HCT116 (cell line): Measurements from ENCODE around the gene RASGRF2. TPM values are rescaled to one million over a fixed set of nuclear protein-coding genes. Genes with fewer than 3 reads are reported as not detected.

Experiments used
- ATAC-seq: fragments of 200-7000 bp; cut with Tn5 transposase; 2 replicates; pipeline ENCODE4 v1.9.1; 2020; ENCODE audit warnings: mild to moderate bottlenecking, moderate library complexity
- BruUV-seq: library from RNA; stranded (reverse); fragments of 400-500 nt; replicated peaks from 2 replicates; lab custom pipeline; 2021; lab: Mats Ljungman, UMichigan
- CTCF ChIA-PET: fragments of 300-600 bp; sonication (Branson Sonifier 250); formaldehyde crosslinking; loops from one replicate; lab custom pipeline; 2021; ENCODE audit warnings: antibody characterized with exemption; lab: Charles Lee
- POLR2A ChIA-PET: fragments of 300-600, 350-600 bp; sonication (Branson Sonifier 250); formaldehyde crosslinking; loops from one replicate; lab custom pipeline; 2021; ENCODE audit warnings: antibody characterized with exemption; lab: Charles Lee
- RAD21 ChIA-PET, 2 experiments: fragments of 300-600 bp; sonication (Branson Sonifier 250); formaldehyde crosslinking; loops; one replicate each; lab custom pipeline; 2023; ENCODE audit warnings: low total read pairs in 2 of 2; ENCODE audit not compliant: uncharacterized antibody in 2 of 2, unreplicated experiment in 2 of 2, low non-redundant PET in 1 of 2; lab: Charles Lee
- DNase-seq: peaks from one replicate; pipeline ENCODE4 v3.0.0-alpha.2; 2010; ENCODE audit warnings: low read depth, low spot score
- H2AFZ ChIP-seq: fragments of 200-600 bp; shearing (Covaris generic), sonication (generic); 2 replicates; pipeline ENCODE4 v1.6.1; 2017; ENCODE audit warnings: low read depth, mixed run types, mixed read lengths, antibody characterized with exemption, low read length; ENCODE audit not compliant: poor library complexity, severe bottlenecking
- H3K27ac ChIP-seq: 2 replicates; pipeline ENCODE4 v1.5.1; 2012; ENCODE audit warnings: low read depth, low read length
- H3K27me3 ChIP-seq: fragments of 200-600 bp; sonication (generic); 2 replicates; pipeline ENCODE4 v1.6.1; 2016; ENCODE audit warnings: mixed run types, low read length, mixed read lengths; ENCODE audit not compliant: insufficient read depth
- H3K36me3 ChIP-seq, 2 experiments: fragments of 200-500 bp in 1 of 2; fragments of 200-600 bp in 1 of 2; sonication (Bioruptor generic) in 1 of 2; sonication (generic) in 1 of 2; 2 replicates each; pipeline versions ENCODE4 v1.5.1 to v1.6.1; 2014 to 2016; ENCODE audit warnings: low read length in 2 of 2, inconsistent platforms in 1 of 2, mixed read lengths in 1 of 2, mixed run types in 1 of 2; ENCODE audit not compliant: insufficient read depth in 2 of 2, control insufficient read depth in 1 of 2
- H3K4me1 ChIP-seq, 2 experiments: fragments of 200-600 bp in 1 of 2; sonication (generic) in 1 of 2; 2 replicates each; pipeline versions ENCODE4 v1.5.1 to v1.6.1; 2012 to 2017; ENCODE audit warnings: low read length in 2 of 2, inconsistent platforms in 1 of 2, mild to moderate bottlenecking in 1 of 2, mixed read lengths in 1 of 2, mixed run types in 1 of 2, moderate library complexity in 1 of 2; ENCODE audit not compliant: insufficient read depth in 2 of 2, control insufficient read depth in 1 of 2
- H3K4me2 ChIP-seq: fragments of 200-600 bp; sonication (generic); 2 replicates; pipeline ENCODE4 v1.6.1; 2017; ENCODE audit warnings: mixed run types, low read length, mixed read lengths
- H3K4me3 ChIP-seq, 2 experiments: fragments of 200-600 bp in 1 of 2; sonication (generic) in 1 of 2; replicated peaks in 1 of 2; 2 replicates each; pipeline ENCODE4 v1.5.1; 2011 to 2016; ENCODE audit warnings: low read length in 2 of 2, control low read depth in 1 of 2, low read depth in 1 of 2, mild to moderate bottlenecking in 1 of 2, mixed read lengths in 1 of 2, mixed run types in 1 of 2
- H3K79me2 ChIP-seq: fragments of 200-600 bp; sonication (generic); 2 replicates; pipeline ENCODE4 v1.6.1; 2017; ENCODE audit warnings: mild to moderate bottlenecking, mixed run types, low read length, moderate library complexity, mixed read lengths; ENCODE audit not compliant: insufficient read depth
- H3K9ac ChIP-seq: fragments of 200-600 bp; sonication (generic); 2 replicates; pipeline ENCODE4 v1.6.1; 2016; ENCODE audit warnings: low read length, mixed read lengths
- H3K9me2 ChIP-seq: fragments of 200-600 bp; sonication (generic), shearing (Covaris generic); 2 replicates; pipeline ENCODE4 v1.6.1; 2017; ENCODE audit warnings: mixed run types, mild to moderate bottlenecking, moderate library complexity; ENCODE audit not compliant: insufficient read depth
- H3K9me3 ChIP-seq, 2 experiments: fragments of 200-500 bp in 1 of 2; fragments of 200-600 bp in 1 of 2; sonication (Bioruptor generic) in 1 of 2; sonication (generic) in 1 of 2; 2 replicates each; pipeline ENCODE4 v1.6.1; 2014 to 2017; ENCODE audit warnings: low read length in 2 of 2, mixed read lengths in 2 of 2, inconsistent platforms in 1 of 2, low read depth in 1 of 2, mild to moderate bottlenecking in 1 of 2, mixed run types in 1 of 2, moderate library complexity in 1 of 2; ENCODE audit not compliant: control insufficient read depth in 1 of 2, insufficient read depth in 1 of 2
- H4K20me1 ChIP-seq: fragments of 200-600 bp; sonication (generic), shearing (Covaris generic); 2 replicates; pipeline ENCODE4 v1.6.1; 2017; ENCODE audit warnings: mixed run types, mild to moderate bottlenecking, moderate library complexity; ENCODE audit not compliant: insufficient read depth
- CBX3 ChIP-seq: IDR thresholded peaks from 2 replicates; pipeline ENCODE4 v1.6.1; 2012; ENCODE audit warnings: low read depth
- CEBPB ChIP-seq: IDR thresholded peaks from 2 replicates; pipeline ENCODE4 v1.6.1; 2012; ENCODE audit warnings: low read depth
- EGR1 ChIP-seq: IDR thresholded peaks from 2 replicates; pipeline ENCODE4 v1.6.1; 2012; ENCODE audit warnings: low read depth
- EZH2 ChIP-seq: fragments of 200-600 bp; sonication (generic); IDR thresholded peaks from 2 replicates; pipeline ENCODE4 v1.6.1; 2017; ENCODE audit warnings: antibody characterized with exemption, mixed run types
- EZH2phosphoT487 ChIP-seq: fragments of 200-600 bp; IDR thresholded peaks from 2 replicates; pipeline ENCODE4 v1.6.1; 2018; ENCODE audit warnings: antibody characterized with exemption, borderline replicate concordance
- FOSL1 ChIP-seq: IDR thresholded peaks from 2 replicates; pipeline ENCODE4 v1.6.1; 2012; ENCODE audit warnings: low read depth
- JUND ChIP-seq: IDR thresholded peaks from 2 replicates; pipeline ENCODE4 v1.6.1; 2012
- POLR2A ChIP-seq: IDR thresholded peaks from 2 replicates; pipeline ENCODE4 v1.7.0; 2011; ENCODE audit warnings: borderline replicate concordance; ENCODE audit not compliant: insufficient read depth, insufficient read length; ENCODE audit errors: extremely low read depth
- RAD21 ChIP-seq: IDR thresholded peaks from 2 replicates; pipeline ENCODE4 v1.6.1; 2012; ENCODE audit warnings: low read depth, mild to moderate bottlenecking
- SIN3A ChIP-seq: IDR thresholded peaks from 2 replicates; pipeline ENCODE4 v1.6.1; 2012; ENCODE audit warnings: low read depth
- SP1 ChIP-seq: IDR thresholded peaks from 2 replicates; pipeline ENCODE4 v1.6.1; 2012; ENCODE audit warnings: low read depth
- TCF7L2 ChIP-seq: IDR thresholded peaks from 2 replicates; pipeline ENCODE4 v1.7.0; 2011; ENCODE audit warnings: borderline replicate concordance, inconsistent platforms; ENCODE audit not compliant: insufficient read depth, insufficient read length; ENCODE audit errors: extremely low read depth
- YY1 ChIP-seq: IDR thresholded peaks from 2 replicates; pipeline ENCODE4 v1.6.1; 2011; ENCODE audit warnings: low read length, low read depth, moderate library complexity, mild to moderate bottlenecking; ENCODE audit not compliant: insufficient replicate concordance; ENCODE audit errors: extremely low read depth
- ZFX ChIP-seq: fragments of 450-650 bp; IDR thresholded peaks from 2 replicates; pipeline ENCODE4 v1.6.1; 2017
- ZNF274 ChIP-seq: fragments of 200-500 bp; sonication (Bioruptor generic); IDR thresholded peaks from 2 replicates; pipeline ENCODE4 v1.6.1; 2014; ENCODE audit warnings: mild to moderate bottlenecking, low read depth, low read length, inconsistent platforms
- intact Hi-C: fragments of 100-400 bp; cut with micrococcal nuclease; formaldehyde crosslinking; loops from 2 replicates; pipeline ENCODE4 v1.10.0; 2022
- total RNA-seq: library from RNA; stranded (reverse); gene quantifications from one replicate; pipeline ENCODE4 v1.2.1, GENCODE V29; 2021; ENCODE audit not compliant: unreplicated experiment
- TF ChIP-seq, protein P1 (sequence below): IDR thresholded peaks from 2 replicates; pipeline ENCODE4 v1.6.1; 2012
- TF ChIP-seq, protein P2 (sequence below): IDR thresholded peaks from 2 replicates; pipeline ENCODE4 v1.6.1; 2011; ENCODE audit warnings: mild to moderate bottlenecking, low read length, moderate library complexity; ENCODE audit not compliant: insufficient replicate concordance; ENCODE audit errors: extremely low read depth
- TF ChIP-seq, protein P3 (sequence below): IDR thresholded peaks from 2 replicates; pipeline ENCODE4 v1.6.1; 2012; ENCODE audit warnings: low read depth
- TF ChIP-seq, protein P4 (sequence below): IDR thresholded peaks from 2 replicates; pipeline ENCODE4 v1.6.1; 2012
- TF ChIP-seq, protein P5 (sequence below), 3 experiments: fragments of 200-600 bp in 1 of 3; sonication (generic) in 1 of 3; IDR thresholded peaks in 2 of 3; conservative IDR thresholded peaks in 1 of 3; 2 replicates each; pipeline ENCODE4 v1.5.1; 2012 to 2017; ENCODE audit warnings: low read depth in 2 of 3, low read length in 2 of 3, antibody characterized with exemption in 1 of 3, borderline replicate concordance in 1 of 3, control low read depth in 1 of 3, mild to moderate bottlenecking in 1 of 3, mixed read lengths in 1 of 3, mixed run types in 1 of 3, moderate library complexity in 1 of 3; ENCODE audit not compliant: insufficient read depth in 1 of 3

Gene RASGRF2
- total RNA-seq, 1 experiment from 2014 or later, result 0.05 TPM

DNA sequence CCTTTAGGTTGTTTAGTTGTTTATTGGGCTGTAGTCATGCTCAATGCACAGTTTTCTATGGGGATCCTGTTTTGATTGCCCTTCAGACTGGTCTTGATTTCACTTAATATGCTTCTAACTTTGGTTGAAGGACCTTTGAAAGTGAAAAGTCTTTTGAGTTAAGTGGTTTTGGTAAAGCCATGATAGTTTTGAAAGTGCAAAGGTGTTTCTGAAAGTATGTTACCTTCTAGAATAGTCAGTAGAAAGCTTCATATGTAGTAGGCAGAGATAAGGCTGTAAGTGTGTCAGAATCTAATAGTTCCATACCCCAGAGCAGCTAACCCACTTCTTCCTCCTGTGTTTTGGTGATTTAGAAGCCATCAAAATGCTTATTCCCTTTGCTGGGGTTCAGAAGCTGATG lies 46.1 kb downstream of the RASGRF2 start:
- intact Hi-C loops, result no loop called here
- Histone ChIP-seq H4K20me1 (no peaks in the 10 kb centered on the region), H3K27me3 (no peaks in the 10 kb centered on the region), H3K9me3 (no peaks in the 10 kb centered on the region), H3K4me3 (no peak overlapping the region), H3K9ac (no peak overlapping the region), H3K27ac (no peak overlapping the region), H3K79me2 (no peaks in the 10 kb centered on the region), H3K36me3 (no peaks in the 10 kb centered on the region), H3K9me2 (no peaks in the 10 kb centered on the region), H2AFZ (no peak overlapping the region), H3K4me2 (no peak overlapping the region), H3K4me1 (no peaks in the 10 kb centered on the region)
- no peak for DNase-seq
- CTCF ChIA-PET, result no interaction called here
- ATAC-seq, result no peak
- TF ChIP-seq EZH2phosphoT487 (no peak), RAD21 (no peak), CBX3 (no peak), JUND (no peak), SP1 (no peak), ZFX (no peak), POLR2A (no peak), EGR1 (no peak), CEBPB (no peak), YY1 (no peak), SIN3A (no peak), ZNF274 (no peak), FOSL1 (no peak), EZH2 (no peak), TCF7L2 (no peak)
- TF ChIP-seq, protein P1, sequence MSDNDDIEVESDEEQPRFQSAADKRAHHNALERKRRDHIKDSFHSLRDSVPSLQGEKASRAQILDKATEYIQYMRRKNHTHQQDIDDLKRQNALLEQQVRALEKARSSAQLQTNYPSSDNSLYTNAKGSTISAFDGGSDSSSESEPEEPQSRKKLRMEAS, result no peak
- TF ChIP-seq, protein P2, sequence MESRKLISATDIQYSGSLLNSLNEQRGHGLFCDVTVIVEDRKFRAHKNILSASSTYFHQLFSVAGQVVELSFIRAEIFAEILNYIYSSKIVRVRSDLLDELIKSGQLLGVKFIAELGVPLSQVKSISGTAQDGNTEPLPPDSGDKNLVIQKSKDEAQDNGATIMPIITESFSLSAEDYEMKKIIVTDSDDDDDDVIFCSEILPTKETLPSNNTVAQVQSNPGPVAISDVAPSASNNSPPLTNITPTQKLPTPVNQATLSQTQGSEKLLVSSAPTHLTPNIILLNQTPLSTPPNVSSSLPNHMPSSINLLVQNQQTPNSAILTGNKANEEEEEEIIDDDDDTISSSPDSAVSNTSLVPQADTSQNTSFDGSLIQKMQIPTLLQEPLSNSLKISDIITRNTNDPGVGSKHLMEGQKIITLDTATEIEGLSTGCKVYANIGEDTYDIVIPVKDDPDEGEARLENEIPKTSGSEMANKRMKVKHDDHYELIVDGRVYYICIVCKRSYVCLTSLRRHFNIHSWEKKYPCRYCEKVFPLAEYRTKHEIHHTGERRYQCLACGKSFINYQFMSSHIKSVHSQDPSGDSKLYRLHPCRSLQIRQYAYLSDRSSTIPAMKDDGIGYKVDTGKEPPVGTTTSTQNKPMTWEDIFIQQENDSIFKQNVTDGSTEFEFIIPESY, result no peak
- TF ChIP-seq, protein P3, sequence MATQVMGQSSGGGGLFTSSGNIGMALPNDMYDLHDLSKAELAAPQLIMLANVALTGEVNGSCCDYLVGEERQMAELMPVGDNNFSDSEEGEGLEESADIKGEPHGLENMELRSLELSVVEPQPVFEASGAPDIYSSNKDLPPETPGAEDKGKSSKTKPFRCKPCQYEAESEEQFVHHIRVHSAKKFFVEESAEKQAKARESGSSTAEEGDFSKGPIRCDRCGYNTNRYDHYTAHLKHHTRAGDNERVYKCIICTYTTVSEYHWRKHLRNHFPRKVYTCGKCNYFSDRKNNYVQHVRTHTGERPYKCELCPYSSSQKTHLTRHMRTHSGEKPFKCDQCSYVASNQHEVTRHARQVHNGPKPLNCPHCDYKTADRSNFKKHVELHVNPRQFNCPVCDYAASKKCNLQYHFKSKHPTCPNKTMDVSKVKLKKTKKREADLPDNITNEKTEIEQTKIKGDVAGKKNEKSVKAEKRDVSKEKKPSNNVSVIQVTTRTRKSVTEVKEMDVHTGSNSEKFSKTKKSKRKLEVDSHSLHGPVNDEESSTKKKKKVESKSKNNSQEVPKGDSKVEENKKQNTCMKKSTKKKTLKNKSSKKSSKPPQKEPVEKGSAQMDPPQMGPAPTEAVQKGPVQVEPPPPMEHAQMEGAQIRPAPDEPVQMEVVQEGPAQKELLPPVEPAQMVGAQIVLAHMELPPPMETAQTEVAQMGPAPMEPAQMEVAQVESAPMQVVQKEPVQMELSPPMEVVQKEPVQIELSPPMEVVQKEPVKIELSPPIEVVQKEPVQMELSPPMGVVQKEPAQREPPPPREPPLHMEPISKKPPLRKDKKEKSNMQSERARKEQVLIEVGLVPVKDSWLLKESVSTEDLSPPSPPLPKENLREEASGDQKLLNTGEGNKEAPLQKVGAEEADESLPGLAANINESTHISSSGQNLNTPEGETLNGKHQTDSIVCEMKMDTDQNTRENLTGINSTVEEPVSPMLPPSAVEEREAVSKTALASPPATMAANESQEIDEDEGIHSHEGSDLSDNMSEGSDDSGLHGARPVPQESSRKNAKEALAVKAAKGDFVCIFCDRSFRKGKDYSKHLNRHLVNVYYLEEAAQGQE, result no peak
- TF ChIP-seq, protein P4, sequence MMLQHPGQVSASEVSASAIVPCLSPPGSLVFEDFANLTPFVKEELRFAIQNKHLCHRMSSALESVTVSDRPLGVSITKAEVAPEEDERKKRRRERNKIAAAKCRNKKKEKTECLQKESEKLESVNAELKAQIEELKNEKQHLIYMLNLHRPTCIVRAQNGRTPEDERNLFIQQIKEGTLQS, result no peak
- TF ChIP-seq, protein P5, sequence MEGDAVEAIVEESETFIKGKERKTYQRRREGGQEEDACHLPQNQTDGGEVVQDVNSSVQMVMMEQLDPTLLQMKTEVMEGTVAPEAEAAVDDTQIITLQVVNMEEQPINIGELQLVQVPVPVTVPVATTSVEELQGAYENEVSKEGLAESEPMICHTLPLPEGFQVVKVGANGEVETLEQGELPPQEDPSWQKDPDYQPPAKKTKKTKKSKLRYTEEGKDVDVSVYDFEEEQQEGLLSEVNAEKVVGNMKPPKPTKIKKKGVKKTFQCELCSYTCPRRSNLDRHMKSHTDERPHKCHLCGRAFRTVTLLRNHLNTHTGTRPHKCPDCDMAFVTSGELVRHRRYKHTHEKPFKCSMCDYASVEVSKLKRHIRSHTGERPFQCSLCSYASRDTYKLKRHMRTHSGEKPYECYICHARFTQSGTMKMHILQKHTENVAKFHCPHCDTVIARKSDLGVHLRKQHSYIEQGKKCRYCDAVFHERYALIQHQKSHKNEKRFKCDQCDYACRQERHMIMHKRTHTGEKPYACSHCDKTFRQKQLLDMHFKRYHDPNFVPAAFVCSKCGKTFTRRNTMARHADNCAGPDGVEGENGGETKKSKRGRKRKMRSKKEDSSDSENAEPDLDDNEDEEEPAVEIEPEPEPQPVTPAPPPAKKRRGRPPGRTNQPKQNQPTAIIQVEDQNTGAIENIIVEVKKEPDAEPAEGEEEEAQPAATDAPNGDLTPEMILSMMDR (IDR thresholded peaks at IDR 0.05 in 2 of 3, conservative IDR thresholded peaks at IDR 0.05 in 1 of 3; ENCODE audit: borderline replicate concordance in 1 of 3, insufficient read depth in 1 of 3, low read depth in 2 of 3, low read length in 2 of 3), result no peak
- BruUV-seq, result no TSS peak
- RAD21 ChIA-PET, result no interaction called here
- POLR2A ChIA-PET, result no interaction called here
